T-helper 2 cell treated with Interferon-gamma antibody and Interleukin-4, amounts not matched to agents 100 ng/mL and 5 ng/mL, for 36 hours (primary cell): ENCODE measurements around the gene SLC26A9. TPM values are rescaled to one million over a fixed set of nuclear protein-coding genes. Genes with fewer than 3 reads are reported as not detected.

Source experiments
- intact Hi-C: fragments of 100-400 bp; cut with micrococcal nuclease; formaldehyde crosslinking; loops from one replicate; pipeline ENCODE4 v1.15.1; 2023
- total RNA-seq: library from RNA; stranded (reverse); gene quantifications from 2 replicates; pipeline ENCODE4 v1.2.3, GENCODE V29; 2022

The SLC26A9 gene
- total RNA-seq = not detected in 2 replicates

- intact Hi-C loops = no loop called here
These were observed at the start of gene SLC26A9 for GRCh38 chr1:205943245-205943644. Gene SLC26A9, minus strand, starts transcription at chr1:205943456. Its CDS starts 7,636 bp downstream, at chr1:205935820.

- intact Hi-C loops = no loop called here
These were observed 49.1 kb upstream of the SLC26A9 start for GRCh38 chr1:205992218-205992882.

- intact Hi-C loops = no loop called here
These were observed 48.0 kb upstream of the SLC26A9 start for GRCh38 chr1:205991237-205991636.

GRCh38 chr1:205990226-205990625 lies 47.0 kb upstream of the SLC26A9 start:
- intact Hi-C loops = no loop called here

- intact Hi-C loops = no loop called here
These were observed 46.5 kb upstream of the SLC26A9 start for GRCh38 chr1:205989786-205990185.

GRCh38 chr1:205988585-205988995 lies 45.3 kb upstream of the SLC26A9 start:
- intact Hi-C loops = no loop called here

GRCh38 chr1:205986861-205987260 lies 43.6 kb upstream of the SLC26A9 start:
- intact Hi-C loops = no loop called here

GRCh38 chr1:205986292-205986691 lies 43.0 kb upstream of the SLC26A9 start:
- intact Hi-C loops = no loop called here

- intact Hi-C loops = no loop called here
These were observed 42.2 kb upstream of the SLC26A9 start for GRCh38 chr1:205985330-205986005.

- intact Hi-C loops = loop anchor here (1.0 kb wide), 1 partner anchor 122 kb away; no protein-coding TSS in a partner anchor
These were observed 40.9 kb upstream of the SLC26A9 start for GRCh38 chr1:205983925-205984725.

- intact Hi-C loops = no loop called here
These were observed 38.0 kb upstream of the SLC26A9 start for GRCh38 chr1:205981257-205981656.

- intact Hi-C loops = no loop called here
These were observed 37.1 kb upstream of the SLC26A9 start for GRCh38 chr1:205980237-205980870.

- intact Hi-C loops = no loop called here
These were observed 36.0 kb upstream of the SLC26A9 start for GRCh38 chr1:205979301-205979700.

GRCh38 chr1:205978676-205979075 lies 35.4 kb upstream of the SLC26A9 start:
- intact Hi-C loops = no loop called here

- intact Hi-C loops = loop anchor here (1.0 kb wide), 2 partner anchors 58 to 186 kb away; no protein-coding TSS in a partner anchor
These were observed 34.3 kb upstream of the SLC26A9 start for GRCh38 chr1:205977402-205978014.

GRCh38 chr1:205976708-205977401 lies 33.6 kb upstream of the SLC26A9 start:
- intact Hi-C loops = loop anchor here (1.0 kb wide), 2 partner anchors 58 to 186 kb away; no protein-coding TSS in a partner anchor

- intact Hi-C loops = no loop called here
These were observed 32.8 kb upstream of the SLC26A9 start for GRCh38 chr1:205976036-205976435.

- intact Hi-C loops = no loop called here
These were observed 32.2 kb upstream of the SLC26A9 start for GRCh38 chr1:205975387-205975998.

GRCh38 chr1:205974712-205975111 lies 31.5 kb upstream of the SLC26A9 start:
- intact Hi-C loops = no loop called here
